Activated CD4-positive, alpha-beta T cell treated with anti-CD3 and anti-CD28 coated beads, Interleukin-2, amount 10 ng/mL, durations not matched to agents 7 days and 5 days (primary cell): ENCODE measurements around the gene IL17F. TPM values are rescaled to one million over a fixed set of nuclear protein-coding genes. Genes with fewer than 3 reads are reported as not detected.

Experiments used
- CTCF ChIA-PET: fragments of 350-600 bp; sonication (Branson Sonifier 250); formaldehyde crosslinking; loops from one replicate; lab custom pipeline; 2021; ENCODE audit warnings: antibody characterized with exemption; lab: Charles Lee
- POLR2A ChIA-PET: fragments of 350-600 bp; sonication (Branson Sonifier 250); formaldehyde crosslinking; loops from one replicate; lab custom pipeline; 2021; ENCODE audit warnings: antibody characterized with exemption; lab: Charles Lee
- DNase-seq: peaks from one replicate; pipeline ENCODE4 v3.0.0-alpha.2; 2020
- H3K27ac Mint-ChIP-seq: one replicate; pipeline ENCODE4 v1.8.0; 2021; ENCODE audit warnings: mild to moderate bottlenecking, moderate library complexity, mixed read lengths
- H3K27me3 Mint-ChIP-seq: one replicate; pipeline ENCODE4 v1.8.0; 2021; ENCODE audit warnings: mixed read lengths
- H3K36me3 Mint-ChIP-seq: one replicate; pipeline ENCODE4 v1.8.0; 2021; ENCODE audit warnings: low read depth, mixed read lengths
- H3K4me1 Mint-ChIP-seq: one replicate; pipeline ENCODE4 v1.8.0; 2021; ENCODE audit warnings: mixed read lengths
- H3K4me3 Mint-ChIP-seq: one replicate; pipeline ENCODE4 v1.8.0; 2021; ENCODE audit warnings: mild to moderate bottlenecking, moderate library complexity, mixed read lengths
- H3K9me3 Mint-ChIP-seq: one replicate; pipeline ENCODE4 v1.8.0; 2021; ENCODE audit warnings: mixed read lengths
- total RNA-seq, 2 experiments: library from RNA; stranded (reverse); gene quantifications; one replicate each; pipeline ENCODE4 v1.2.3, GENCODE V29; 2021

Gene IL17F
- total RNA-seq, 2 experiments from 2014 or later: 7.4 to 9.1 TPM

GRCh38 chr6:52263709-52264540, 19.6 kb upstream of the IL17F start:
- DNase-seq: peak; percentile 80
- no peaks in the 10 kb centered on the region for H3K9me3 Mint-ChIP-seq
- peaks cover 23% of the 10 kb centered on the region for H3K4me1 Mint-ChIP-seq
- ChIA-PET POLR2A (no interaction called here), CTCF (interaction anchor here (0.6 to 5.0 kb wide), 22 partner anchors 8 to 1408 kb away, joined by 3 to 28 read pairs (median 4); partner anchors contain the start of gene IL17F)
- peaks cover 73% of the 10 kb centered on the region for H3K36me3 Mint-ChIP-seq
- no peak overlapping the region for H3K4me3 Mint-ChIP-seq
- H3K27ac Mint-ChIP-seq: peak overlapping the region; percentile 47
- H3K27me3 Mint-ChIP-seq: no peaks in the 10 kb centered on the region

DNA sequence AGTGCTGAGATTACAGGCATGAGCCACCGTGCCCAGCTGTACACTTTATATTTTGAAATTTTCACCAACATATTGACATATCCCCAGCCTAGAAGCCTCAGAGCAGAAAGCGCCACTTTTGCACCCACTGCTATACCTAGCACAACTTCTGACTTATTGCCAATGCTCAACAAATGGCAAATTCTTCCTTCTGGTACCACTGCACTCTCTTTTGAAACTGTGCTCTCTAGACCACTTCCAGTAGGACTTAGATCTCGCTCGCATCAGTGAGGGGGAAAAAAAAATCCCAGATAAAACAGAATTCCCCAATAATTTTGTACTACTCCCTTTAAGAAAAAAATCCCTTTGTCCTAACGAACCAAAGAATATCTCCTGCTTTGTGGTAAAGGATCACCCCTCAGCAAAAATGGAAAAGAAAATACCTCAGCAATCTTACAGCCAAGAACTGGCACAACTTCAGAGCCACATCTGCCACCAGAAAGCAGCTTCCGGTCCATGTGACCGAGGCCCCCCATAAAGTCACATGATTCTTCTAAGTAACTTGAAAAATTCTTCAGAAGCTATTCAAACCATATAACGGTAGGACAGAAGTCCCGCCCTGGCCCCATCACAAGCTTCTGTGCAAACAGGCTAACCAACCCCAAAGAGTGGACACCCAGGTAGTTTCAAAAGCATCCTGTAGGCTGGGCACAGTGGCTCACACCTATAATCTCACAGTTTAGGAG, 18.5 kb upstream of the IL17F start:
- Mint-ChIP-seq H3K4me1 (peaks cover 17% of the 10 kb centered on the region), H3K27me3 (no peaks in the 10 kb centered on the region), H3K27ac (no peak overlapping the region), H3K9me3 (no peaks in the 10 kb centered on the region), H3K36me3 (peaks cover 61% of the 10 kb centered on the region), H3K4me3 (no peak overlapping the region)
- CTCF ChIA-PET: interaction anchor here (0.9 to 5.0 kb wide), 15 partner anchors 9 to 102 kb away, joined by 3 to 28 read pairs (median 4); partner anchors contain the start of gene IL17F
- POLR2A ChIA-PET: no interaction called here
- DNase-seq: no peak

DNA sequence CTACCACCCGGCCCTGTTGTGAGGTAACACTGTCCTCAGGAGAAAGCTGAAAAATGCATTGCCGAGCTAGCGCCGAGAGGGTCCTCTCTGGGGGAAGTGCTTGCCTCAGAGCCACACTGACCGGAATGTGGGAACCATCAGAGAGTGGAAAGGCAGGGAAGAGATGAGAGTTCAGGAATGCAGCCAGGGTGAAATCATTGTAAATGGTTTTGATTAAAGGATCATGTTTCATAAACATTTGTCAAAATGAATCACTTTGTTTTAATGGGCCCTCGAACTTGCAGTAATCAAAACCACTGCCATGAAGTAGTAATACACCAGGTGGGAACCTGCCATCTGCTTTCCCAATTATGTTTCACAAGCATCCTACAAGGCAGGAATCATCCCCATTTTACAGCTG, 16.9 kb upstream of the IL17F start:
- POLR2A ChIA-PET: no interaction called here
- CTCF ChIA-PET: interaction anchor here (1.0 to 5.0 kb wide), 4 partner anchors 11 to 98 kb away, joined by 3 to 28 read pairs (median 8); no protein-coding TSS in a partner anchor
- no peak overlapping the region for H3K4me3 Mint-ChIP-seq
- DNase-seq: no peak
- H3K27ac Mint-ChIP-seq: no peak overlapping the region
- no peaks in the 10 kb centered on the region for H3K27me3 Mint-ChIP-seq
- peaks cover 48% of the 10 kb centered on the region for H3K36me3 Mint-ChIP-seq
- no peaks in the 10 kb centered on the region for H3K9me3 Mint-ChIP-seq
- H3K4me1 Mint-ChIP-seq: peaks cover 13% of the 10 kb centered on the region

DNA sequence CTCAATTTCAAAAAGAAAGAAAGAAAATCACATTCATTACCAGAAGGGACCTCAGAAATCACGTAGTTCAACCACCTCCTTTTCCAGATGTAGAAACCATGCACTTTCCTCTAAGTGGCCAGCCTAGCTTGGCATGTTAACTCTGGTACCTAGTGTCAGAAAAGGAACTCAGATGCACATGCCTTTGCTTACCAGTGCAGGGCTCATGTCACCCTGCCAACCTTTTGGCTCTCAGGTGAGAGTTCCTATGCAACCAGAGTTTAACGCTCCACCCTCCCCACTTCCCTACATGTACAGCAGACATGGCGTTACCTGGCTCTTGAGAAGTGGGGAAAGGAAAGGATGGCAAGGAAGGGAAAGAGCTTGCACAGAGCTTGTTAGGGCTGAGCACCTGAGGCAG, 16.3 kb upstream of the IL17F start:
- peaks cover 44% of the 10 kb centered on the region for H3K36me3 Mint-ChIP-seq
- H3K4me3 Mint-ChIP-seq: no peak overlapping the region
- peaks cover 15% of the 10 kb centered on the region for H3K4me1 Mint-ChIP-seq
- POLR2A ChIA-PET: no interaction called here
- peak overlapping the region; percentile 33 for H3K27ac Mint-ChIP-seq
- no peaks in the 10 kb centered on the region for H3K27me3 Mint-ChIP-seq
- DNase-seq: no peak
- CTCF ChIA-PET: interaction anchor here (0.6 to 5.0 kb wide), 4 partner anchors 11 to 1292 kb away, joined by 3 to 28 read pairs (median 4); no protein-coding TSS in a partner anchor
- no peaks in the 10 kb centered on the region for H3K9me3 Mint-ChIP-seq

GRCh38 chr6:52255434-52255833, 11.1 kb upstream of the IL17F start:
- Mint-ChIP-seq H3K9me3 (no peaks in the 10 kb centered on the region), H3K27me3 (peaks cover 17% of the 10 kb centered on the region), H3K36me3 (peaks cover 4% of the 10 kb centered on the region), H3K27ac (no peak overlapping the region), H3K4me3 (no peak overlapping the region), H3K4me1 (peaks cover 36% of the 10 kb centered on the region)
- POLR2A ChIA-PET: no interaction called here
- CTCF ChIA-PET: interaction anchor here (1.1 to 2.3 kb wide), 3 partner anchors 9 to 145 kb away, joined by 3 to 6 read pairs (median 5); no protein-coding TSS in a partner anchor
- no peak for DNase-seq

GRCh38 chr6:52254731-52255378, 10.6 kb upstream of the IL17F start:
- H3K4me1 Mint-ChIP-seq: peaks cover 38% of the 10 kb centered on the region
- peak overlapping the region; percentile 7 for H3K27ac Mint-ChIP-seq
- H3K36me3 Mint-ChIP-seq: peaks cover under 1% of the 10 kb centered on the region
- DNase-seq: no peak
- no peaks in the 10 kb centered on the region for H3K9me3 Mint-ChIP-seq
- ChIA-PET CTCF (interaction anchor here (1.1 to 2.3 kb wide), 3 partner anchors 10 to 146 kb away, joined by 3 to 6 read pairs (median 5); no protein-coding TSS in a partner anchor), POLR2A (no interaction called here)
- no peak overlapping the region for H3K4me3 Mint-ChIP-seq
- peaks cover 19% of the 10 kb centered on the region for H3K27me3 Mint-ChIP-seq

DNA sequence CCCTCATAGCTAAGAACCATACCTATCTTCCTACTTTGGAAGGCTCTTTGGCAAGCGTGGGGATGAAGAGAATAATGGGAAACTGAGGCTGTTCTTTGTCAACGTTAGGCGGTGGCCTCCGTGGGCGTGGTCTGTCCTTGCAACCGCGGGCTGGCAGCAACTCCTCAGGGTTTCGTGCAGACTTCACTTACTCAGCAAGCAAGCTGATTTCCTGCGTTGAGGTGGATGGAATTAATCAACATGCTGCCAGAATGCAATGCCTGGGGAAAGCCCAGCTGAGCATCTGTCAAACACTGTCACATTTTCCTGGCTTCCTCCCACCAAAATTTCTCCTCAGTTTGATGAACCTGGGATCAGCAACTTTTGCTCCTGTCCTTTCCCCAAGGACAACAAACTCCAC, 9.2 kb upstream of the IL17F start:
- POLR2A ChIA-PET: no interaction called here
- peaks cover 29% of the 10 kb centered on the region for H3K27me3 Mint-ChIP-seq
- H3K4me1 Mint-ChIP-seq: peaks cover 38% of the 10 kb centered on the region

GRCh38 chr6:52251113-52251512, 6.8 kb upstream of the IL17F start:
- ChIA-PET CTCF (no interaction called here), POLR2A (no interaction called here)
- H3K27me3 Mint-ChIP-seq: peaks cover 31% of the 10 kb centered on the region
- no peak for DNase-seq
- H3K4me3 Mint-ChIP-seq: no peak overlapping the region
- no peak overlapping the region for H3K27ac Mint-ChIP-seq
- no peaks in the 10 kb centered on the region for H3K36me3 Mint-ChIP-seq
- H3K4me1 Mint-ChIP-seq: peaks cover 38% of the 10 kb centered on the region
- no peaks in the 10 kb centered on the region for H3K9me3 Mint-ChIP-seq

More for the DNA sequence above, 9.2 kb upstream of the IL17F start:
- Mint-ChIP-seq H3K4me3 (no peak overlapping the region), H3K36me3 (no peaks in the 10 kb centered on the region), H3K9me3 (no peaks in the 10 kb centered on the region), H3K27ac (no peak overlapping the region)
- CTCF ChIA-PET: interaction anchor here (0.6 to 2.0 kb wide), 3 partner anchors 10 to 402 kb away, joined by 3 to 10 read pairs (median 3); no protein-coding TSS in a partner anchor
- DNase-seq: peak; percentile 33

GRCh38 chr6:52249078-52249477, 4.8 kb upstream of the IL17F start:
- Mint-ChIP-seq H3K4me1 (peaks cover 21% of the 10 kb centered on the region), H3K36me3 (no peaks in the 10 kb centered on the region), H3K27me3 (peaks cover 35% of the 10 kb centered on the region), H3K4me3 (no peak overlapping the region), H3K9me3 (no peaks in the 10 kb centered on the region), H3K27ac (no peak overlapping the region)
- CTCF ChIA-PET: interaction anchor here (0.9 to 2.0 kb wide), 3 partner anchors 12 to 38 kb away, joined by 3 to 6 read pairs (median 3); no protein-coding TSS in a partner anchor
- no peak for DNase-seq
- POLR2A ChIA-PET: no interaction called here

DNA sequence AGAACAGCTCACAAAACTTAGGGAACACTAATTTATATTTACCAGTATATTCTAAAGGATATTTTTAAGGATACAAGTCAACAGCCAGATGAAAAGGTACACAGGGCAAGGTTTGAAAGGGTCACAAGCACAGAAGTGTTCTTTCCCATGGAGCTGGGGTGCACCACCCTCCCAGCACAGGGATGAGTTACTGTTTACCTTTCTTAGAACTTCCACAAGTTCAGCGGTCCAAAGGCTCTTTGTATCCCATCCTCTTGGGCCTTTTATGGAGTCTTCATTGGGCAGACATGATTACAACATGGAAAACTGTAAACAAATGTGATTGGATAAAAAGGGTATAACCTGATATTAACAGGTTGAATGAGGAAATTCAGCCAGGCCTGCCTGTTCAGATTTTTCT, 1.1 kb upstream of the IL17F start:
- no peak overlapping the region for H3K4me3 Mint-ChIP-seq
- H3K27me3 Mint-ChIP-seq: peaks cover 30% of the 10 kb centered on the region
- ChIA-PET POLR2A (no interaction called here), CTCF (interaction anchor here (1.7 kb wide), 1 partner anchor 14 kb away, joined by 5 read pairs; no protein-coding TSS in a partner anchor)
- no peak for DNase-seq
- H3K9me3 Mint-ChIP-seq: no peaks in the 10 kb centered on the region
- peaks cover 3% of the 10 kb centered on the region for H3K4me1 Mint-ChIP-seq
- no peaks in the 10 kb centered on the region for H3K36me3 Mint-ChIP-seq
- no peak overlapping the region for H3K27ac Mint-ChIP-seq

DNA sequence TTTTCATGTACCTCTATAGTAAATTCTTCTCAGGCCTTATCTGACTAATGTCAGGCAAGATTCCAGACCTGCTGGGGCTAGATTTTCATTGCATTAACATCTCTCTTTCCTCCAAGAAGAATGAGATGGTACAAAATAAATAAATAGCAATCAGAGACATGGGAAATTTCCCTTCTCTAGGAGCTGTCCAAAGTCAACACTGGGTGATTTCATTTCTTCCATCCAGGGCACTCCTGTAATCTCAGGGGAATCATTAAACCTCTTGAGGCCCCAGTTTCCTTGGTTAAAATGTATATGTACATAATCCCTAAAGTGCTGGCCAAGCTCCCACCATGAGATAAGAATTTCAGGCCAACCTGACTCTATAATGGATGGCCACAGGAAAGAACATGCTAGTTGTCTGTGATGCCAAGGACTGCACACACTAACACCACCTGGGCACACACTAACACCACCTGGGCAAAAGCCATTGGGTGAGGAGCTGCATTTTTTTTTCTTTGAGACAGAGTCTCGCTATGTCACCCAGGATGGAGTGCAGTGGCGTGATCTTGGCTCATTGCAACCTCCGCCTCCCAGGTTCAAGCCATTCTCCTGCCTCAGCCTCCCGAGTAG, 912 bp downstream of the IL17F start:
- Mint-ChIP-seq H3K4me3 (no peak overlapping the region), H3K4me1 (no peaks in the 10 kb centered on the region), H3K36me3 (no peaks in the 10 kb centered on the region), H3K27me3 (peaks cover 19% of the 10 kb centered on the region), H3K9me3 (no peaks in the 10 kb centered on the region), H3K27ac (no peak overlapping the region)
- CTCF ChIA-PET: interaction anchor here (1.0 to 1.4 kb wide), 3 partner anchors 11 to 20 kb away, joined by 3 to 5 read pairs (median 4); no protein-coding TSS in a partner anchor
- DNase-seq: no peak
- POLR2A ChIA-PET: no interaction called here

DNA sequence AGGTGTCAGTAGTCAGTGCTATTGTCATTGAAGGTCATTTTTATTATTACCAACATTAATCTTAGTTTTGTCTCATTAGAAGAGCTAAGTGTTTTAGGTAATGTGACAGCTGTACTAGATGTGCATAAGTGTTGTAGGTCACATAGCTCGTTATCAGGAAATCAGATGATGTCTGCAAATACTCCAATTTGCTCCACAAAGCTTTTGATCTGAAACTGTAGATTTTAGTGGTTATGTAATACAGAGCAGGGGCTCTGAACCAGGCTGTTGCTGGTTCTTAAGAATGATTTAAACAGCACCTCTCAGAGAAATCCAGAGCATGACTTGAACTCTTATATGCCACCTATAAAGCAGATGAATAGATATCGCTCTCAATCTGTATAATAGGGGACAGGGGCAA, 2.5 kb downstream of the IL17F start:
- Mint-ChIP-seq H3K4me3 (no peak overlapping the region), H3K27me3 (peaks cover 28% of the 10 kb centered on the region), H3K4me1 (no peaks in the 10 kb centered on the region), H3K36me3 (no peaks in the 10 kb centered on the region), H3K9me3 (no peaks in the 10 kb centered on the region), H3K27ac (no peak overlapping the region)
- POLR2A ChIA-PET: no interaction called here
- DNase-seq: no peak
- CTCF ChIA-PET: interaction anchor here (1.0 to 1.4 kb wide), 2 partner anchors 21 to 149 kb away, joined by 3 read pairs; no protein-coding TSS in a partner anchor
